ENCODE results near the gene PIK3R3. TPM values are rescaled to one million over a fixed set of nuclear protein-coding genes. Genes with fewer than 3 reads are reported as not detected.
"Not testable (repeated sequence)": the region's sequence is repeated elsewhere in the genome, so short reads cannot be mapped to it uniquely, and the experiment has no call there.

PIK3R3 gene
- total RNA-seq, 4 donors from 2014 or later: 3.0 to 5.9 (median 4.7) TPM

GRCh38 chr1:46097149-46097472, 35.3 kb downstream of the PIK3R3 start:
- DNase-seq: no peak
- WGBS, 2 donors (ENCODE audit: low coverage in 1 of 2): 96% methylated on average over 1 of the region's 1 CpG; no CpG with 5 or more reads in 1 of the 2 donors
- Histone ChIP-seq H3K27me3 (no peaks in the 10 kb centered on the region), H3K9me3 (peaks cover 0 to 3% of the 10 kb centered on the region in 2 donors), H3K4me1 (no peaks in the 10 kb centered on the region), H3K27ac (no peak overlapping the region), H3K36me3 (no peaks in the 10 kb centered on the region), H3K4me3 (no peak overlapping the region)
- TF ChIP-seq POLR2A (IDR thresholded peaks at IDR 0.05) (no peak), CTCF (IDR thresholded peaks at IDR 0.05) (no peak), EP300 (IDR thresholded peaks at IDR 0.05; ENCODE audit: low read depth) (no peak), POLR2AphosphoS5 (IDR thresholded peaks at IDR 0.05) (no peak)
- intact Hi-C loops (cut with DNase I; ENCODE audit: low total_unique reads) (no loop called here), in situ Hi-C loops (cut with MboI; ENCODE audit: low pct_ligation_motif_present in 1 of 4, low pct_unique_long_range_greater_than_20kb in 1 of 4, low sequenced_read_pairs in 3 of 4) (no loop called here)

GRCh38 chr1:46096269-46097148, 35.9 kb downstream of the PIK3R3 start:
- Histone ChIP-seq H3K27ac (no peak overlapping the region), H3K4me3 (no peak overlapping the region), H3K27me3 (no peaks in the 10 kb centered on the region), H3K4me1 (no peaks in the 10 kb centered on the region), H3K9me3 (peaks cover 0 to 3% of the 10 kb centered on the region in 2 donors), H3K36me3 (no peaks in the 10 kb centered on the region)
- in situ Hi-C loops (cut with MboI; ENCODE audit: low pct_ligation_motif_present in 1 of 4, low pct_unique_long_range_greater_than_20kb in 1 of 4, low sequenced_read_pairs in 3 of 4) (no loop called here), intact Hi-C loops (cut with DNase I; ENCODE audit: low total_unique reads) (no loop called here)
- TF ChIP-seq POLR2AphosphoS5 (IDR thresholded peaks at IDR 0.05) (no peak), POLR2A (IDR thresholded peaks at IDR 0.05) (no peak), EP300 (IDR thresholded peaks at IDR 0.05; ENCODE audit: low read depth) (no peak), CTCF (IDR thresholded peaks at IDR 0.05) (no peak)
- DNase-seq: no peak
- WGBS, 2 donors (ENCODE audit: low coverage in 1 of 2): 76 to 84% methylated on average over 8 to 10 of the region's 10 CpGs

GRCh38 chr1:46095110-46095509, 37.3 kb downstream of the PIK3R3 start:
- 96 to 100% methylated on average over 2 to 3 of the region's 3 CpGs for WGBS, 2 donors (ENCODE audit: low coverage in 1 of 2)
- DNase-seq; H3K4me3 ChIP-seq; H3K9me3 ChIP-seq; intact Hi-C loops (cut with DNase I; ENCODE audit: low total_unique reads); in situ Hi-C loops (cut with MboI; ENCODE audit: low pct_ligation_motif_present in 1 of 4, low pct_unique_long_range_greater_than_20kb in 1 of 4, low sequenced_read_pairs in 3 of 4); H3K27me3 ChIP-seq; H3K36me3 ChIP-seq; H3K4me1 ChIP-seq; H3K27ac ChIP-seq: not testable (repeated sequence)

GRCh38 chr1:46094471-46095005, 37.9 kb downstream of the PIK3R3 start:
- no peak overlapping the region for H3K4me3 ChIP-seq
- H3K9me3 ChIP-seq: peaks cover 0 to 3% of the 10 kb centered on the region in 2 donors
- in situ Hi-C loops (cut with MboI; ENCODE audit: low pct_ligation_motif_present in 1 of 4, low pct_unique_long_range_greater_than_20kb in 1 of 4, low sequenced_read_pairs in 3 of 4) (no loop called here), intact Hi-C loops (cut with DNase I; ENCODE audit: low total_unique reads) (no loop called here)
- DNase-seq: no peak
- TF ChIP-seq CTCF (IDR thresholded peaks at IDR 0.05) (no peak), POLR2A (IDR thresholded peaks at IDR 0.05) (no peak)
- 90 to 91% methylated on average over 4 of the region's 4 CpGs for WGBS, 2 donors (ENCODE audit: low coverage in 1 of 2)
- no peaks in the 10 kb centered on the region for H3K27me3 ChIP-seq
- H3K36me3 ChIP-seq: no peaks in the 10 kb centered on the region
- H3K4me1 ChIP-seq: no peaks in the 10 kb centered on the region
- no peak overlapping the region for H3K27ac ChIP-seq

GRCh38 chr1:46093832-46094231, 38.6 kb downstream of the PIK3R3 start:
- H3K4me3 ChIP-seq; H3K9me3 ChIP-seq; H3K27me3 ChIP-seq; intact Hi-C loops (cut with DNase I; ENCODE audit: low total_unique reads); H3K4me1 ChIP-seq; in situ Hi-C loops (cut with MboI; ENCODE audit: low pct_ligation_motif_present in 1 of 4, low pct_unique_long_range_greater_than_20kb in 1 of 4, low sequenced_read_pairs in 3 of 4); H3K36me3 ChIP-seq; H3K27ac ChIP-seq; DNase-seq: not testable (repeated sequence)
- WGBS, 2 donors (ENCODE audit: low coverage in 1 of 2): 89 to 92% methylated on average over 4 of the region's 4 CpGs
